ENCODE results near the gene IMMP2L.

DNA sequence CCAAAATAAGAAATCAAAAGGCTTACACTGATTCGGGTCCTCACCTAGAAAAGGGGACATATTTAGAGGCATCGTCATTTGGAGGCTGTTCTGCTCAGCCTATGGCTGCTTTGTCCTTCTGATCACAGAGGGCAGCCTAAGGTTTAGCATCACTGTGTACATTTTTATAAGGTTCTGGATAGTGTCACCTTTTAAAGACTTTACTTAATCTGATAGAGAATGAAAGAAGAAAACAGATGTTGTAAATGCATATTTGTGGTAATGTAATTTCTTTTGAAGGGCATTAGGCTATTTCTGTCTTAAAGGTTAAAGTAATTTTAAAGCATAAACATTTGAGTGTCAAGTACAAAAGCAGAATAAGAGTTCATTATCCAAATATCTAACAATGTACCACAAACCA is 916.7 kb downstream of the IMMP2L start:
- TF ChIP-seq, protein P1, sequence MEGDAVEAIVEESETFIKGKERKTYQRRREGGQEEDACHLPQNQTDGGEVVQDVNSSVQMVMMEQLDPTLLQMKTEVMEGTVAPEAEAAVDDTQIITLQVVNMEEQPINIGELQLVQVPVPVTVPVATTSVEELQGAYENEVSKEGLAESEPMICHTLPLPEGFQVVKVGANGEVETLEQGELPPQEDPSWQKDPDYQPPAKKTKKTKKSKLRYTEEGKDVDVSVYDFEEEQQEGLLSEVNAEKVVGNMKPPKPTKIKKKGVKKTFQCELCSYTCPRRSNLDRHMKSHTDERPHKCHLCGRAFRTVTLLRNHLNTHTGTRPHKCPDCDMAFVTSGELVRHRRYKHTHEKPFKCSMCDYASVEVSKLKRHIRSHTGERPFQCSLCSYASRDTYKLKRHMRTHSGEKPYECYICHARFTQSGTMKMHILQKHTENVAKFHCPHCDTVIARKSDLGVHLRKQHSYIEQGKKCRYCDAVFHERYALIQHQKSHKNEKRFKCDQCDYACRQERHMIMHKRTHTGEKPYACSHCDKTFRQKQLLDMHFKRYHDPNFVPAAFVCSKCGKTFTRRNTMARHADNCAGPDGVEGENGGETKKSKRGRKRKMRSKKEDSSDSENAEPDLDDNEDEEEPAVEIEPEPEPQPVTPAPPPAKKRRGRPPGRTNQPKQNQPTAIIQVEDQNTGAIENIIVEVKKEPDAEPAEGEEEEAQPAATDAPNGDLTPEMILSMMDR (conservative IDR thresholded peaks at IDR 0.05; ENCODE audit: low read length) = no peak
- TF ChIP-seq EZH2phosphoT487 (IDR thresholded peaks at IDR 0.05; ENCODE audit: borderline replicate concordance) = no peak

Measured in Loucy (cell line).